ENCODE results near the gene KLHDC4.
A peak's percentile ranks its signal among the peaks of the same experiment; 100 is the strongest.
"Not testable (repeated sequence)": the region's sequence is repeated elsewhere in the genome, so short reads cannot be mapped to it uniquely, and the experiment has no call there.

The KLHDC4 gene

DNA sequence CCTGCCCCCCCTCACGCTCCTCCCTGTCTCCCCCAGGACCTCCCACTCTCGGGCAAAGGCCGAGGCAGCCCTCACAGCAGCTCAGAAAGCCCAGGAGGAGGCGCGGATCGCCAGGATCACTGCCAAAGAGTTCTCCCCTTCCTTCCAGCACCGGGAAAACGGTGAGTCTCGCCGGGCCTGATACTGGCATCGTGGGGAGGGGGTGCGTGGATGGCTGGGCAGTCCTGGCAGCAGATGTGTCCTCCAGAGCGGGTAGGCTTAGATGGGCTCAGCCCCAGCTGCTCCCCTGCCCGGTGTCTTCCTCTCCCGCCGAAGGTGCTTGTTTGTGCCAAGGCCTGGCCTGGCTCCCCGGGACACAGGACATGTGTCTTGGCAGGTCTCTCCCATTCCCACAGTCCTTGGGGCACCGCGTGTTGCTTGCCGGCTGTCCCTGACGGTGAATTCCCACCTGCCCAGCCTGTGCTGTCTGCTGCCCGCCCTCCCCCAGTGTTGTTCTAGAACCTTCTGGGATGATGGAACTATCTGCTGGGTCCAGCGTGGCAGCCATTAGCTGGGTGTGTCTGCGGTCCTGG is 81.6 kb downstream of the KLHDC4 start:
- peak; percentile 35 for DNase-seq (ENCODE audit: low spot score)

DNA sequence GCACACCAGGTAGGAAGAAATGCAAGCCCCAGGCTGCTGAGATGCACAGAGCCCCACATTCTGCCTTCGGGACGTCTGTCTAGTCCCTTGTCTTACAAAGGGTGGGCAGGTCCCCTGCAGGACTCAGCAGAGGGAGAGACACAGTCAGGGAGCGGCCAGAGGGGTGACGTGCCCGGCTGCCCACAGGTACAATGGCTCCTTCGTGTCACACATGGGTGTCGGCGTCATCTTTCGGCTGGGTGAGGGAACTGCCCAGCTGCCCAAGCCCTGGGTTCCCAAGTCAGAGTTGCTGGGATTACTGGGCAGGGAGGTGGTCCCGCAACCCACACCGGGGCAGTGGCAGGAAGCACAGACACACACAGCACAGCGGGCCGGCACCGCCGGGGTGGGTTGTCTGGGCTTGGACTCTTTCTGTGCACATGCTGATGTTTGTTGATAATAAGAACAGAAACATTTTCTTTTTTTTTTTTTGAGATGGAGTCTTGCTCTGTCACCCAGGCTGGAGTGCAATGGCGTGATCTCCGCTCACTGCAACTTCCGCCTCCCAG is 82.9 kb downstream of the KLHDC4 start:
- DNase-seq (ENCODE audit: low spot score) = no peak

DNA sequence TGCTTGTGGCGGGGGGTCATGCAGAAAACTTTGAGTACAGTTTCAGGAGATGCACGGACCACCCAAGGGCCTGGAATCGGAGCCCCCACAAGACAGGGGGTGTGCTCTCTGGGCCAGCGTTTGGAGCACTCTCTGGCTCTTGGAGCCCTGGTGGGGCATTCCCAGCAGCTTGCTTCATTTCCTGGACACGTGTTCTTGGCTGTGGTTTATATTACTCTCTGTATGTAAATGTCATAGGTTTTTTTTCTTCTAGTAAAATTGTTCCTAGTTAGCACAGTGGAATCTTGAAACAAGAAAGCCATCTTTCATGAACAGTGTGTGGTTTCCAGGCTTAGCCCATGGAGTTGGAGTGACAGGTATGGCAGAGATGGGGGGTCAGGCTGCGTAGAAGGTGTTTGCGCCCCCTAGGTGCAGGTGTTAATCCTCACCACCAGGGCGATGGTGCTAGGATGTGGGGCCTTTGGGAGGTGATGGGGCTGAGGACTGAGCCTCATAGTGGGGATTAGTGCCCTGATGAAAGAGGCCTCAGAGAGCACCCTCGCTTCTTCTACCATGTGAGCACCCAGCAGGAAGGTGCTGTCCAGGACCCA is 83.7 kb downstream of the KLHDC4 start:
- no peak for DNase-seq (ENCODE audit: low spot score)

DNA sequence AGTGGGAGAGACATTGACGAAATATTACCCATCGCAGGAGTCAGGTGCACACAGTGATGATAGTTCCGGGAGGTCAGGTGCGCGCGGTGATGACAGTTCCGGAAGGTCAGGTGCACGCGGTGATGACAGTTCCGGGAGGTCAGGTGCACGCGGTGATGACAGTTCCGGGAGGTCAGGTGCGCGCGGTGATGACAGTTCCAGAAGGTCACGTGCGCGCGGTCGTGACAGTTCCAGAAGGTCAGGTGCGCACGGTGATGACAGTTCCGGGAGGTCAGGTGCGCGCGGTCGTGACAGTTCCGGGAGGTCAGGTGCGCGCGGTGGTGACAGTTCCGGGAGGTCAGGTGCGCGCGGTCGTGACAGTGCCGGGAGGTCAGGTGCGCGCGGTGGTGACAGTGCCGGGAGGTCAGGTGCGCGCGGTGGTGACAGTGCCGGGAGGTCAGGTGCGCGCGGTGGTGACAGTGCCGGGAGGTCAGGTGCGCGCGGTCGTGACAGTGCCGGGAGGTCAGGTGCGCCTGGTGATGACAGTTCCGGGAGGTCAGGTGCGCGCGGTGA is 84.7 kb downstream of the KLHDC4 start:
- DNase-seq (ENCODE audit: low spot score) = not testable (repeated sequence)

DNA sequence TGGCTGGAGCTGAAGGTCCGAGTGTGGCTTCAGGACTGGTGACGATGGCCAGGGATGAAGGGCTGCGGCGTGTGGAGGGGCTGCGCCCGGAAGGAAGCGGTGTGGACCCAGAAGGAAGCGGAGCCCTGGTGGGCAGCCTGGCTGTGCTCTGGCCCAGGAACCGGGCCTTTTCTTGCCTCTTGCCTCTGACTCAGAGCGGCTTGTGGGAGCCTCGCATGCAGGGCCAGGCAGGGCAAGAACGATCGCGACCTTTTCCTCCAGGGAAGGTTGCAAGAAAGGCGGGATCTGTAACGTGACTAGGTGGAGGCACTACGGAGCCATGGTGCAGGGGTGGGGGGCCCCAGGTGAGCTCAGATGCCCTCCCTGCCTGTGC is 85.5 kb downstream of the KLHDC4 start:
- no peak for DNase-seq (ENCODE audit: low spot score)

DNA sequence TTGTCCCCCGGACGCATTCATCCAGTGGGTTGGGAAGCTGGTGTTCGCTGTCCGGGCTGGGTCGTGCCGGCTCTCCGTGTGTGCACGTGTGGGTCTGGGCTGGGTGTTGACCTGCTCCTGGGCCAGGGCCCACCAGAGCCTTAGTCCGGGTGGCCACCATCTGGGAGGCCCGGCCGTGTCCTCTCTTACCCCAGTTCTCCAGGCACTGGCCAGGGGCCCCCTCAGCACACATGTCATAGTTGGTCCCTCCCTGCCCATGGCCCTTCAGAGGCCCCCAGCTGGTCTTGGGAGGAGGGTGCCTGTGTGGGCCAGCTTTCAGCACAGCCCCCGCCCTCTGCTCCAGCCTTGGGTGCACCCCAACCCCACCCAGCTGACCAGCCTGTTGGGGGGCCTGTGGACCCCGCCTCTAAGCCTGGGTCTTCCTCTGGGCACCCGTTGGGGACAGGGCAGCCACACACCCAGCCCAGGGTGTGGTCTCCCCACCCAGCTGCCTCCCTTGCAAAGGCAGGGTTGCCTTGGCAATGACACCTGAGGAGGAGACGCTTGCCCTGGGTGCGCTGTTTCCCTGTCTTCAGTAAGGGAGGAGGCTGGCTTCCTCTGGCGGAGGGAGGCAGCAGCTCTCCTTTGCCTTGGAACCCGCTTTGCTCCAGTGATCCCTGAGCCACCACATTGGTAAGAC is 86.1 kb downstream of the KLHDC4 start:
- DNase-seq (ENCODE audit: low spot score) = no peak

DNA sequence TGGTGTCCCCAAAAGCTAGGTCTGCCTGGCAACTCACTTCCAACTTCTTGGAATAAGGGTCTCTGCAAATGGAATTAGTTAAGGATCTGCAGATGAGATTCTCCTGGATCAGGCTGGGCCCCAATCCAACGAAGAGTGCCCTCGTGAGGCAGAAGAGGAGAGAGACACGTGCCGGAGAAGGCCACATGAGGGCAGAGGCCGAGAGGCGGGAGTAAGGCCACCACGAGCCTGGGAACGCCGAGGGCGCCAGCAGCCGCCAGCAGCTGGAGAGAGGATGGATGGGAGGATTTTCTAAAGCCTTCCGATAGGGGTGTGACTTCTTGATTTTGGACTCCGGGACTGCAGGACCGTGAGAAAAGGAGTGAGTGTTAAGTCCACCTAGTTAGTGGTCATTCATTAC is 87.2 kb downstream of the KLHDC4 start:
- no peak for DNase-seq (ENCODE audit: low spot score)

DNA sequence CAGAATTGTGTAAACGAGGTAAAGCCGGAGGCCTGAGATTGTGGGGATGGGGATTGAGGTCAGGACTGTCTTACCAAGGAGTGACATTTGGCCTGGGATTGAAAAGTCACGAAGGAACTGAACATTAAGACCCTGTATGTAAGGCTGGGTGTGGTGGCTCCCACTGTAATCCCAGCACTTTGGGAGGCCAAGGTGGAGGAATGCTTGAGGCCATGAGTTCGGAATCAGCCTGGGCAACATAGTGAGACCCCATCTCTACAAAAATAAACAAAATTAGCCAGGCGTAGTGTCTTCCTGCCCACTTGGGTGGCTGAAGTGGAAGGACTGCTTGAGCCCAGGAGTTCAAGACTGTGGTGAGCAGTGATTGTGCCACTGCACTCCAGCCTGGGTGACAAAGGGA is 88.0 kb downstream of the KLHDC4 start:
- DNase-seq (ENCODE audit: low spot score) = no peak

DNA sequence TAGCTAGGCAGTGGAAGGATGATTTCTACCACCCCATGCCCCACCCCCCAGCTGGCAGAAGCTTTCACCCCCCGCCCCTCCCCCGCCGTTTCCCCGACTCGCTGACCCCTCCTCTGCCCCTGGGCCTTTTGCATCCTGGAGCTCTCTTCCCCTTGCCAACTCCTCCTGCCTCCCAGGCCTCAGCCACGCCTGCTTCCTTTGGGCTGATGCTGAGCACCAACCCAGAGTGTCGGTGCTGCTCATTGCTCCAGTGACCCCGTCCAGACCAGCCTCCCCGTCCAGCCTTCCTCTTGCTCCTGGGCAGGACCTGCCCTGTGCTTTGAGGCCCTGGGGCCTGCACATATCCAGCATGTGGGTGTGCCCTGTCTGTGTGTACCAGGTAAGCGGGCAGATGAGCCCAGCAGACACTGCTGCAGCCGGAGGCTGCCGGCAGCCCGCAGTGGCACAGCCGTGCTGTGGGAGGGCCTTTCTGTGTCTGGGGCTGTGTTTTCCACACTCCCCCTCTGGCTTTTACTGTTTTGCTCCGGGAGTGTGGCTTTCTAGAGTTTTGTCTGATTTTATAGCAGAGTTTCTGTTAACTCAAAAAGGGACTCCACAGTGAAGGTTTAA is 90.6 kb downstream of the KLHDC4 start:
- no peak for DNase-seq (ENCODE audit: low spot score)

DNA sequence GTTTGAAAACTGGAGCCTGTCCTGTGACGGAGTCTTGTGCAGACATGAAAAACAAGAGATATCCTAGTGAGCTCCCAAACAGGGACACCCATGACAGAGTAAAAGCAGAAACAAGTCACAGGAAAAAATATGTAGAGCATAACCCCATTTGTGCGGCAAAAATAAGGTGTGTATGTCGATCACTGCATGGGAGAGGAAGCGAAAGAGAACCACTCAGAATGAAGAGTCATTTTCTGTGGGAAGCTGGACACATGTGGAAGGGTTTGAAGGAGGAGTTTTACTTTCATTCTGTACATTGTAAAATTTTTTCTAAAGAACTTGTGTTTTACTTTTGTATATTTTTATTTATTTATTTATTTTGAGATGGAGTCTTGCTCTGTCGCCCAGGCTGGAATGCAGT is 91.4 kb downstream of the KLHDC4 start:
- DNase-seq (ENCODE audit: low spot score) = no peak

DNA sequence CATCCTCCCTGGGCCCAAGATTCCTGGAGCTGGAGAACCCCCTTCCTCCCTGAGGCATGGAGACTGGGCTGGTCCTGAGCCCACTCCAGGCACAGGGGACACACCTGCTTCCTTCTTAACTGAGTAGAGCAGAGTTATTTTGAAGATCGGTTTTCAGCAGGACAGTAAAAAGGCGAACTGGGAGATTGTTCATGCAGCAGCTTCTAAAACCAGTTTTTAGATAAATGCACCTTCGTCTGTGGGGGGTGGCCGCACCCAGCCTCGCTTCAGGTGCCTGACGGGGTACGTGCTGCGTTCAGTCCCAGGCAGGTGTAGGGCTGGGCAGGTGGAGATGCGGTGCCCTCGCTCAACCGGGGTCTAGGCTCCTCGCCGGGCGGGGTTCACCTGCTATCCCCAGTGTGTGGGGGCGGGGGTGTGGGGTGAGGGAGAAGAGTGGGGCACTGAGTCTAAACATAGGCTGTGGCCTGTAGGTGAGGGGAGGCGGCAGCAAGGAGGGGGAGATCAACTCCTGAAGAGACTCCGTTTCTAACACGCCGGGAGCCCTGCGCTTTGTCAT is 94.0 kb downstream of the KLHDC4 start:
- no peak for DNase-seq (ENCODE audit: low spot score)

DNA sequence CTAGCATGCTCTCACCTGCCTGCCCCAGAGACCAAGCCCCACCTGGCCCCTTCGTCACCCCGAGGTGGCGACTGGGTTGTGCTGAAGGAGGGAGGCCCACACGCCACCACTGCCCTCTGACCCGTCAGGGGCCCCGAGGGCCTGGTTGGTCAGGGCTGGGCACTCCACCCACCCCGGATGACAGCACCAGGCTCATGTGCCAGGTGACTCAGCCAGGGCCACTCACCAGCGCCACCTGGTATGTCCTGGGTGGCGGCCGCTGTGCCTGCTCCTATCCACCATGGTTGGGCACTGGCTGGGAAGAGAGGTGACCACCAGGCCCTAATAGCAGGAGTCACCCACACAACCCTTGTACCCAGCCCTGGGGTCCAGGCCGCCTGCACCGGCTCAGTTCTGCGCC is 94.6 kb downstream of the KLHDC4 start:
- no peak for DNase-seq (ENCODE audit: low spot score)

DNA sequence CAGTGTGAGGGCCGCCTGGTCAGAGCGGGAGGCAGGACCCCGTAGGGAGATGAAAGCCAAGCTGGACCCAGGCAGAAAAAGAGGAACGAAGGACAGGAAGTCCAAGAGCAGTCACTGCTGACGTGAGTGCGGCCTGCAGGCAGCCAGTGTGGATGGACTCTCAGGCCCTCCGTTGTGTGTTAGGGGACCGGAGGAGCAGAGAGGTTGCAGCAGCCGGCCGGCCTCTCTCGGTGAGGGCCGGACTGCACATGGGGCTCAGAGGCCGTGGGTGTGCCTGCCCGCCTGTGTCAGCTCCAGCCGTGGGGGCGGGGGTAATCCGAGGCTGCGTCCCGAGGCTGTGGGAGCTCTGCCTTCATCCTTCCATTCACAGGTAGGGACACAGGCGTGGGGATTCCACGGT is 96.1 kb downstream of the KLHDC4 start:
- no peak for DNase-seq (ENCODE audit: low spot score)

DNA sequence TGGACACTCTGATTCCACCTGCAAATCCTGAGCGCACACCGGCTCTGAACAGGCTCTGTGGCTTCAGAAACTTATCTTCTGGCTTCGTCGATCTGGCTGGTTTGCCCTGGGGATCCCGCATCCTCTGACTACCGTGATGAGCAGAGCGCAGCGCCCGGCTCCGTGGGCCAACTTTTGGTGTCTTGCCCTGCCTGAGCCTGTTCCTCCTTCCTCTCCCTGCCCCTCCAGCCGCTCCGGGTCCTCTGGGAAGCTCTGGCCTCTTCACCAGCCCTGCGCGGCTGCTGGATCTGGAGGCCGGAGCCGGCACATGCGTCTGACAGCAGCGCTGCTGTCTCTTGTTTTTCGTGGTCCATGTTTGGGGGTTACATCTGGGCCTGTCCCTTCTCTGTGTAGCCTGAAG is 97.8 kb downstream of the KLHDC4 start:
- no peak for DNase-seq (ENCODE audit: low spot score)

DNA sequence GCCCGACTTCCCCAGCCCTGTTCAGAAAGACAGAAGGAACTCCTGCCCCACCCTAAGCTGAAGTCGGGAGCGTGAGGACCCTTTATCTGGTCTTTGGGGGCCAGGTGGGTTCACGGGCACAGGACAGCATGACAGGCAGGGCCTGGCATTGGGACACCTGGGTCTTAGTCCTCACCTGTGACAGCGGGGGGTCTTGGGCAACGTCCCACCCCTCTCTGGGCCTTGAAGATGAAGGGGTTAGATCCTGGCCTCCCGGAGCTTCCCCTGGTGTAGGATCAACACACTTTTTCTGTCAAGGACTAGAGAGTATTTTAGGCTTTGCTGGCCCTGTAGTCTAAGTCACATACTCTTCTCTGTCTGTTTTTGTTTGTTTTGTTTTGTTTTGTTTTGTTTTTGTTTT is 98.3 kb downstream of the KLHDC4 start:
- no peak for DNase-seq (ENCODE audit: low spot score)

DNA sequence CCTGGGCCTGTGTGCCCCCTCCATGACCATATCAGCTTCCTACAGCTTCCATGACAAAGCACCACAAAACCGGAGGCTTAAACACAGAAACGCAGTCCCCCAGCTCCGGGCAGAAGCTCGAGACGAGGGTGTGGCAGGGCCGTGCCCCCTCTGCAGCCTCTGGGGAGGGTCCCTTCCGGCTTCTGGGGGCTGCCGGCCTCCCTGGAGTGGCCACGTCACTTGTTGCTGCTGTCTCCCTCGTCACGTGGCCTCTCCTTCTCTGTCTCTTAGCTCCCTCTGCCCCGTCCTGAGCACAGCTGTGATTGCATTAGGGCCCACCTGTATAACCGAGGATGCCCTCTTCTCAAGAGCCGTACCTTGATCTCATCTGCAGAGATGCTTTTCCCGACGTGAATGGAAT is 98.9 kb downstream of the KLHDC4 start:
- no peak for DNase-seq (ENCODE audit: low spot score)

DNA sequence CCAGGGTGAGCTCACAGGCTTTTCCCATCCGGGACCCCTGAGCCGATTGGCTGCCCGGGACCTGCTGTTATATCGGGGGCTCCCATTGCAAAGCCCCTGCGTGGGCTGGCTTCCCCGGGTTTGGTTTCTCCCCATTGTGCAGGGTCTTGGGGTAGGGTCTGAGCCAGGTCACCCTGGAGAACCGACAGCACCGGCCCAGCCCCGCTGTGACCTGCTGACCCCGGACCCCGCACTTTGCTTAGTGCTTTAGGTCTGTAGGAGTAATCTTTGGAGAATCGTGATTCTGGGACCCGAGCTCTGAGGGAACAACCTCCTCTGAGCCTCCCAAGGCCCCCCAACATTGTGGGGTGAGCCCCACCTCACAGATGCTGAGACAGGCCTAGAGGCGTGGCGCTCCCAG is 100.6 kb downstream of the KLHDC4 start:
- no peak for DNase-seq (ENCODE audit: low spot score)

DNA sequence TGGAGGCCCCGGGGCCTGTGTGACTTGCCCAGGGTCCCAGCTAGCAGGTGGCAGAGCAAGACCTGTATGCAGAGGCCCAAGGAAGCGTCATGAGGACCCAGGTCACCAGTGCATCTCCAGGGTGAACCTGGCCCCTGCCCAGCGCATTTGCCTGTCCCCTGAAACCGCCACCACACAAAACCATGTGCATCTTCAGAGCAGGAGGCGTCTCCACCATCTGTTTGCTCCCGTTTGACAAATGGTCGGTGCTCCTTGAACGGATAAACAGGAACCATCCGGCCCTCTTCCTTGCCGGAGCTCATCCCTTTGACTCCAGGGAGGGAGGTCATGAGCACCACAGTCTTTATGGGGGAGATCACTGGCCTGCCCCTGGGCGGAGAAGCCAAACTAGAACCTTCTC is 101.0 kb downstream of the KLHDC4 start:
- DNase-seq (ENCODE audit: low spot score) = no peak

DNA sequence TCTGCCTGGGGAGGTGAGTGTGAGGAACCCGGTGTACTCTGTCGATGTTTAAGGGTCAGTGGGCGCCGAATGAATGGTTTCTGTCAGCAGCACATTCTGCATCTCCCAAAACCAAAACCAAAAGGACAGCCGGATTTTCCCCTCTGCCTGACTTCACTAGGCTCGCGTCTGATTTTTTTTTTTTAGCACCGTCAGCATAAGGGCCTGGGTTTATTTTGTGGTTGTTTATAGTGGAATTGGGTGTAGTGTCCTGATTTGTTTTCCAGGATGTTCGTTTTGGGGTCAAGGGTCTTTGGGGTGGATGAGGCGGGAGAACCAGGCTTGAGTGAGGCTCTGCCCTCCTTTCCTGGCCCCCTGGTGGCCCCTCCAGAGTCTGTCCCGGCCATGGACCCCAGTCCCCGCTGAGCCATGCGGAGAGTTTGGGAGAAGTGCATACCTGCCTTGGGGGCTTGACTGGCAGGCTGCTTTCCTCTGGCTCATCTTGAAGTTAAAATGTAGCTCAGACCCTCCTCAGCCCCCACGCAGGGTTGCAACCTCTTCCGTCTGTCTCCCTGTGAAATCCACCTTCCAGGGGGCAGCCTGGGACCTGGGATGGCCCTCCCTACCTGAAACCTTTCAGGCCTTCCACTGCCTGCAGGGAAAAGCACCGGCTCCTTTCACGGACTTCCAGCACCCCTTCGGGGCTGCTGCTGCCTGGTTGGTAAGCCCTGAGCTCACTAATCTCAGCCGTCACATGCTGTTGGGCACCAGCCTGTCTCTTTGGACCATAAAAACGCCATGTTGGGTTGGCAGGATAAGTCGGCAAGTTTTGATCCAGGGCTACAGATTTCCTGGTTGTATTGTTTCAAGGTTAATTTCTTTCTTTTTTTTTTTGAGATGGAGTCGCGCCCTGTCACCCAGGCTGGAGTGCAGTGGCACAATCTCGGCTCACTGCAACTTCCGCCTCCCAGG is 103.3 kb downstream of the KLHDC4 start:
- no peak for DNase-seq (ENCODE audit: low spot score)

DNA sequence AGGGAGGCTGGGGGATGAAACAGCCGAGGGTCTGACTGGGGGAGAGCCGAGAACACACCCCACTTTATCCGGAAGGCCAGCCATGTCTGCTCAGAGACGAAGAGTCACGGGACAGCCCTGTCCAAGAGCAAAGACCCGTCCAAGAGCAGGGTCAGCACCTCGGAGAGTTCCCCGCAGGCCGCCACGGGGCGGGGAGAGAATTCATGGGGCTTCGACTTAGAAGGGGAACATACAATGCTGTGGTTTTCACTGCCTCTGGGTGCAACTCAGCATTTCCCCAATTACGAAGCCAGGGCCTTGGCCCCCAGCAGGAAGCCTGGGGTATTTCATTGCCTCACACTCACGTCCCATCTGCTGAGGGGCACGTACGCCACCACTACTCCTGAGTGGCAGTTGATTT is 104.2 kb downstream of the KLHDC4 start:
- no peak for DNase-seq (ENCODE audit: low spot score)

DNA sequence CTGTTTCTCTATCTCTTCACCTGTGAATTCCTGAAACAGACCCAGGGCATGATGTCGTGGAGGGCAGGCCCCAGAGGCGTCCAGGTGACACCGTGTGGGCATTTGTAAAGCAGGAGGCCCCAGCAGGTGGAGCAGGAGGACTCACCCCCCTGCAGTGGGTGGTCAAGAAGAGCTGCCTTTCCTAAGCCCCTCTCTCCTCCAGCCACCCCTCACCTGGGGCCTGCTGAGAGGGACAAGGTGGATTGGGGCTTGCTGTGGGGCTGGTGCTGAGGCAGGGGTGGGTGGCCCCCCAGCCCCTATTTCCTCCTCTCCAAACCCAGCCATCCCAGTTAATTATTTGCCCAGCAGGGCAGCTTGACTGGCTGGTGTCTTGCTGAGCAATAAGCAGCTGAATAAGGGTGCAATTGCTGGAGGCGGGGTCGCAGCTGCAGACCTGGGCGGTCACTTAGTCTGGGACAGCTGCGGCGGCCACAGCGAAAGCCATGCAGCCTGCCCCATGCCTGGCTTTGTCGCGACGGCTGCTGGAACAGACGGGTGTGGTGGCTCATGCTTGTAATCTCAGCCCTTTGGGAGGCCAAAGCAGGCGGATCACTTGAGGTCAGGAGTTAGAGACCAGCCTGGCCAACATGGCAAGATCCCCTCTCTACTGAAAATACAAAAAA is 107.1 kb downstream of the KLHDC4 start:
- no peak for DNase-seq (ENCODE audit: low spot score)

All from Ammon's horn (tissue), 1 donor.